Measurements from ENCODE around the gene TES.

The TES gene, protein sequence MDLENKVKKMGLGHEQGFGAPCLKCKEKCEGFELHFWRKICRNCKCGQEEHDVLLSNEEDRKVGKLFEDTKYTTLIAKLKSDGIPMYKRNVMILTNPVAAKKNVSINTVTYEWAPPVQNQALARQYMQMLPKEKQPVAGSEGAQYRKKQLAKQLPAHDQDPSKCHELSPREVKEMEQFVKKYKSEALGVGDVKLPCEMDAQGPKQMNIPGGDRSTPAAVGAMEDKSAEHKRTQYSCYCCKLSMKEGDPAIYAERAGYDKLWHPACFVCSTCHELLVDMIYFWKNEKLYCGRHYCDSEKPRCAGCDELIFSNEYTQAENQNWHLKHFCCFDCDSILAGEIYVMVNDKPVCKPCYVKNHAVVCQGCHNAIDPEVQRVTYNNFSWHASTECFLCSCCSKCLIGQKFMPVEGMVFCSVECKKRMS

DNA sequence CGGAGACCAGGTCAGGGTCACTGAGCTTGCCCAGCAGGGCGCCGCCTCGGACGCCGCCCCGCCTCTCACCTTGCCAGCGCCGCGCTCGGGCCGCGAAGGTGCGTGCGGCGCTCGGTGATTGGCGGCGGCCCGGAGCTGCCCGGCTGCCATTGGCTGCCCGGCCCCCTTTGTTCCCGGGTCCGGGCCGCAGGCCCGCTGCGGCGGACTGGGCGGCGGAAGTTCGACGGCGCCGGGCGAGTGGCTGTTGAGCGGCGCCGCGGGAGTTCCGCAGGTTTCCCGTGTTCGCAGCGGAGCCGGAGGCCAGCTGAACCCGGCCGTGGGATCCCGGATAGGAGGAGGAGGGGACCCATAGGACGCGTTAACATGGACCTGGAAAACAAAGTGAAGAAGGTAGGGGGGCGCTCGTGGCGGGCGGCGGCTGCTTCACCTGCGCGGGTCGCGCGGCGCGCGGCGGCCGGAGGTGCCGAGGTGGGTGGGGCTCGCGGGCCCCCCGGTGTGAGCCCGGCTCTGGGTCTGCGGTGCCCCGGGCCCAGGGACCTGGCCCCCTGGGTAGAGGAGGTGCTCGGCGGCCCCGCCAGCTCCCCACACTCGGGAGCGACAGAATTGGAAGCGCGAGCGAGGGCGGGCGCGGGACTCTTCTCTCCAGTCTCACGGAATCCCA, at the start of gene TES:
TES (plus strand) TSS at position 195 of the 661 bp plus-strand sequence; CDS start at position 364, 169 bp downstream.
- DNase-seq (ENCODE audit: low spot score), result peak; percentile 90
- in situ Hi-C loops (cut with MboI; ENCODE audit: low sequenced_read_pairs, unreplicated experiment), result no loop called here
- TF ChIP-seq, protein P1, sequence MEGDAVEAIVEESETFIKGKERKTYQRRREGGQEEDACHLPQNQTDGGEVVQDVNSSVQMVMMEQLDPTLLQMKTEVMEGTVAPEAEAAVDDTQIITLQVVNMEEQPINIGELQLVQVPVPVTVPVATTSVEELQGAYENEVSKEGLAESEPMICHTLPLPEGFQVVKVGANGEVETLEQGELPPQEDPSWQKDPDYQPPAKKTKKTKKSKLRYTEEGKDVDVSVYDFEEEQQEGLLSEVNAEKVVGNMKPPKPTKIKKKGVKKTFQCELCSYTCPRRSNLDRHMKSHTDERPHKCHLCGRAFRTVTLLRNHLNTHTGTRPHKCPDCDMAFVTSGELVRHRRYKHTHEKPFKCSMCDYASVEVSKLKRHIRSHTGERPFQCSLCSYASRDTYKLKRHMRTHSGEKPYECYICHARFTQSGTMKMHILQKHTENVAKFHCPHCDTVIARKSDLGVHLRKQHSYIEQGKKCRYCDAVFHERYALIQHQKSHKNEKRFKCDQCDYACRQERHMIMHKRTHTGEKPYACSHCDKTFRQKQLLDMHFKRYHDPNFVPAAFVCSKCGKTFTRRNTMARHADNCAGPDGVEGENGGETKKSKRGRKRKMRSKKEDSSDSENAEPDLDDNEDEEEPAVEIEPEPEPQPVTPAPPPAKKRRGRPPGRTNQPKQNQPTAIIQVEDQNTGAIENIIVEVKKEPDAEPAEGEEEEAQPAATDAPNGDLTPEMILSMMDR (IDR thresholded peaks at IDR 0.05; ENCODE audit: borderline replicate concordance, control extremely low read depth, extremely low read depth, insufficient read depth, missing control alignments), result no peak

DNA sequence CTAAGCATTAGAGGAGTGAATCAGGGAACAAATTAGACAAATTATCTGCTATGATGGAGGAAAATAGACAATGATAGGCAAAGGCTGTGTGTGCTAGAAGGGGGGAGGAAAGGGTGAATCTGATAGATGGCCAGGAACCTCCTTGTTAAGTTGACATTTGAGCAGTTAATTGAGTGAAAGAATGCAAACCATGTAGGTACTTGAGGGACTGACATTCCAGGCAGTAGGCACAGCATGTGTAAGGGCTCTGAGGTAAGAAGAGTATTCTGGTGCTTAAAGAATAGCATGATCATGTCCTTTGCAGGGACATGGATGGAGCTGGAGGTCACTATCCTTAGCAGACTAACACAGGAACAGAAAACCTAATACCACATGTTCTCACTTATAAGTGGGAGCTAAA, 48.6 kb upstream of the TES start:
- in situ Hi-C loops (cut with MboI; ENCODE audit: low sequenced_read_pairs, unreplicated experiment), result loop anchor here (10.0 to 25.0 kb wide), 2 partner anchors 433 to 651 kb away; no protein-coding TSS in a partner anchor
- TF ChIP-seq, protein P1 (IDR thresholded peaks at IDR 0.05; ENCODE audit: borderline replicate concordance, control extremely low read depth, extremely low read depth, insufficient read depth, missing control alignments), result no peak
- DNase-seq (ENCODE audit: low spot score), result no peak

DNA sequence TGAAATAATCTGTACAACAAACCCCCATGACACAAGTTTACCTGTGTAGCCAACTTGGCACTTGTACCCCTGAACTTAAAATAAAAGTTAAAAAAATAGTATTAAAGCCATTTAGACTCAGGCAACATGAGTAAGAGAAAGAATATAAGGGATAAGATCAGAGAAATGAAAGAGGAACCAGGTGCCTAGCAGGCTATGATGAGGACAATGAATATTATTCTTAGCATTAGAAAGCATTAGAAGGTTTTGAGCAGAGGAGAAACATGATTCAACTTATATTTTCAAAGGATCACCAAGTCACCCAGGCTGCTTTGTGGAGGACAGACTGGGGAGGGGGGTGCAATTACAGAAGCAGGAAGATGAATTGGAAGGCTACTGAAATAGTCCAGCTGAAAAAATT, 48.1 kb upstream of the TES start:
- TF ChIP-seq, protein P1 (IDR thresholded peaks at IDR 0.05; ENCODE audit: borderline replicate concordance, control extremely low read depth, extremely low read depth, insufficient read depth, missing control alignments), result no peak
- DNase-seq (ENCODE audit: low spot score), result no peak
- in situ Hi-C loops (cut with MboI; ENCODE audit: low sequenced_read_pairs, unreplicated experiment), result loop anchor here (10.0 to 25.0 kb wide), 2 partner anchors 433 to 650 kb away; no protein-coding TSS in a partner anchor

DNA sequence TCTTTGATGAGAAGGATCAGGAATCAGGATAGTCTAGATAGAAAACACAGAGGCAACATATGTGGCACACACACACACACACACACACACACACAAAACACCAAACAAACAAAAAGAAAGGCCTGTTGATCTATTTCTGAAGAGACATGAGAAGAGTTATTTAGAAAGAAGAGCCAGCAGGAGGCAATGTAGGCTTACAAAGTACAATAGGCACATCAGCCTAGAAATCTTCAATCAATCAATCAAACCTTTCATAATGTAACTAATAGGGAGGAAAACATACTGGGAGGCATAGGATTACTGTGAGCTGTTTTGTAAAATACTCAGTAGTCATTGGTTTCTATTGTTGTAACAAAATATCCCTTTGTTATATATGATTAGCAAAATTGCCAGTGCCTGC, 47.3 kb upstream of the TES start:
- DNase-seq (ENCODE audit: low spot score), result no peak
- TF ChIP-seq, protein P1 (IDR thresholded peaks at IDR 0.05; ENCODE audit: borderline replicate concordance, control extremely low read depth, extremely low read depth, insufficient read depth, missing control alignments), result no peak
- in situ Hi-C loops (cut with MboI; ENCODE audit: low sequenced_read_pairs, unreplicated experiment), result loop anchor here (10.0 to 25.0 kb wide), 2 partner anchors 432 to 649 kb away; no protein-coding TSS in a partner anchor

DNA sequence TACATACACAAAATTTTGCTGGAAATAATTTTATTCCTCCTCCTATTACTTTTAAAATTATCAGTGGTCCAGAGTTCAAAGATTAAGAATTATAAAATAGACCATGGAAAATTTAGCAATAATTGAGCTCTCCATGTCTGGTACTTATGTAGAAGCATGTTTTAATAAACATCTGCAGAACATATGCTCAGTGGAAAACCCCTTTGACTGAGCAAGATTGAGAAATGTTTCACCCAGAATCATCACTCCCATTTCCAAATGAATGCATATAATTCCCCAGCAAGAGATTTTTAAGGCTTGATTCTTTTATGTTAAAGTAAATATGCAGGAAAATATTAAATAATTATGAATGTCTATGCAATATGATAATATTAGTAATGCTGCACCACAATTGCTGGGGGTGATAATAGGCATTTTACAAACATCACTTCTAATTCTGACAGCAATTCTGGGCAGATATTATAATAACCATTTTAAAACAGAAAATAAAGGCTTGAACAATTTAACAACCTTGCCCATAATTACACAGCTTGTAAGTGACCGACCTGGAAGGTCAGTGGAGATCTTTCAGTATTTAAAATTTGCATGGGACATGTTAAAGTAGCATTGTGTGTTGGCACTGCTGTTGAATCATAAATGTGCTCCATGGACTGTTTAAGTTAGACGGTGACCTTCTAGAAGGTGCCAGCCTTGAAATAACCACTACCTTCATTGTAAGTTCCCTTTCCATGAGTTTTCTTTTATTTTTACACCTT, 45.6 kb upstream of the TES start:
- no peak for DNase-seq (ENCODE audit: low spot score)
- TF ChIP-seq, protein P1 (IDR thresholded peaks at IDR 0.05; ENCODE audit: borderline replicate concordance, control extremely low read depth, extremely low read depth, insufficient read depth, missing control alignments), result no peak
- in situ Hi-C loops (cut with MboI; ENCODE audit: low sequenced_read_pairs, unreplicated experiment), result loop anchor here (10.0 to 25.0 kb wide), 2 partner anchors 430 to 648 kb away; no protein-coding TSS in a partner anchor

DNA sequence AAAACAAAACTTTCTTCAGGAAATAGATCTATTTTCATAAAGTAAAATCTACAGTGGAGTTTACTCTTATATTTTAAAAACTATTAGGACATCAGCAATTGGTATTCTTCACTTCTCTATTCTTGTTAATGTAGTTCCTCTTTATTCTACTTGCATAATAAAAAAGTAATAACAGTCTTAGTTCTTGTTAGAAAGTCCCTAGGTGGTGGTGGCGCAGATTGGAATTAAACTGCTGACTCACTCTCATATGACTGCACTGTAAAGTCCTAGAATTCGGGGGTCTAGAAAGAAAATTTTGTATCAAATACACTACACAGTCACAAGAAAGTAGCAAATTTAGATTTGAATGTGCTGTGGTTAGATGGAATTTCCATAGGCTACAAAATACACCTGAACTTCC, 44.6 kb upstream of the TES start:
- in situ Hi-C loops (cut with MboI; ENCODE audit: low sequenced_read_pairs, unreplicated experiment), result loop anchor here (10.0 to 25.0 kb wide), 2 partner anchors 429 to 647 kb away; no protein-coding TSS in a partner anchor
- TF ChIP-seq, protein P1 (IDR thresholded peaks at IDR 0.05; ENCODE audit: borderline replicate concordance, control extremely low read depth, extremely low read depth, insufficient read depth, missing control alignments), result no peak
- DNase-seq (ENCODE audit: low spot score), result no peak

All from GM13976 (cell line).